Measurements from ENCODE around the gene CBARP.

Gene CBARP

GRCh38 chr19:1226522-1227303 is 11.1 kb downstream of the CBARP start:
- Histone ChIP-seq H3K27ac (ENCODE audit: low read depth, low read length) (no peak overlapping the region), H3K36me3 (ENCODE audit: low read length) (no peaks in the 10 kb centered on the region), H3K4me3 (ENCODE audit: insufficient read depth, low read length, poor library complexity, severe bottlenecking) (no peak overlapping the region), H3F3A (ENCODE audit: insufficient read depth) (no peaks in the 10 kb centered on the region), H3K9me2 (replicated peaks; ENCODE audit: insufficient read depth, low read length) (no peaks in the 10 kb centered on the region), H2AFZ (ENCODE audit: low read depth, low read length, severe bottlenecking) (no peak overlapping the region), H3K27me3 (ENCODE audit: low read length) (no peaks in the 10 kb centered on the region), H3K9me3 (ENCODE audit: insufficient read depth, low read length) (no peaks in the 10 kb centered on the region), H3K4me2 (ENCODE audit: low read depth, low read length, poor library complexity, severe bottlenecking) (no peak overlapping the region), H3K9ac (ENCODE audit: low read length) (no peak overlapping the region), H3K79me2 (ENCODE audit: insufficient read depth, low read length) (no peaks in the 10 kb centered on the region), H4K20me1 (ENCODE audit: low read depth, low read length) (no peaks in the 10 kb centered on the region)
- no peak for TF ChIP-seq CTCF (IDR thresholded peaks at IDR 0.05; ENCODE audit: insufficient read depth, low read length, poor library complexity, severe bottlenecking)
- TF ChIP-seq EZH2phosphoT487 (conservative IDR thresholded peaks at IDR 0.05; ENCODE audit: low read length): no peak

GRCh38 chr19:1226227-1226518 is 11.6 kb downstream of the CBARP start:
- H3K27me3 ChIP-seq (ENCODE audit: low read length): no peaks in the 10 kb centered on the region
- no peak overlapping the region for H3K4me2 ChIP-seq (ENCODE audit: low read depth, low read length, poor library complexity, severe bottlenecking)
- H3K9ac ChIP-seq (ENCODE audit: low read length): no peak overlapping the region
- H3K4me3 ChIP-seq (ENCODE audit: insufficient read depth, low read length, poor library complexity, severe bottlenecking): no peak overlapping the region
- no peaks in the 10 kb centered on the region for H3K36me3 ChIP-seq (ENCODE audit: low read length)
- H3F3A ChIP-seq (ENCODE audit: insufficient read depth): no peaks in the 10 kb centered on the region
- H3K27ac ChIP-seq (ENCODE audit: low read depth, low read length): no peak overlapping the region
- no peaks in the 10 kb centered on the region for H3K9me3 ChIP-seq (ENCODE audit: insufficient read depth, low read length)
- no peak overlapping the region for H2AFZ ChIP-seq (ENCODE audit: low read depth, low read length, severe bottlenecking)
- no peaks in the 10 kb centered on the region for H3K79me2 ChIP-seq (ENCODE audit: insufficient read depth, low read length)
- TF ChIP-seq EZH2phosphoT487 (conservative IDR thresholded peaks at IDR 0.05; ENCODE audit: low read length): no peak
- H4K20me1 ChIP-seq (ENCODE audit: low read depth, low read length): no peaks in the 10 kb centered on the region
- H3K9me2 ChIP-seq (replicated peaks; ENCODE audit: insufficient read depth, low read length): no peaks in the 10 kb centered on the region

DNA sequence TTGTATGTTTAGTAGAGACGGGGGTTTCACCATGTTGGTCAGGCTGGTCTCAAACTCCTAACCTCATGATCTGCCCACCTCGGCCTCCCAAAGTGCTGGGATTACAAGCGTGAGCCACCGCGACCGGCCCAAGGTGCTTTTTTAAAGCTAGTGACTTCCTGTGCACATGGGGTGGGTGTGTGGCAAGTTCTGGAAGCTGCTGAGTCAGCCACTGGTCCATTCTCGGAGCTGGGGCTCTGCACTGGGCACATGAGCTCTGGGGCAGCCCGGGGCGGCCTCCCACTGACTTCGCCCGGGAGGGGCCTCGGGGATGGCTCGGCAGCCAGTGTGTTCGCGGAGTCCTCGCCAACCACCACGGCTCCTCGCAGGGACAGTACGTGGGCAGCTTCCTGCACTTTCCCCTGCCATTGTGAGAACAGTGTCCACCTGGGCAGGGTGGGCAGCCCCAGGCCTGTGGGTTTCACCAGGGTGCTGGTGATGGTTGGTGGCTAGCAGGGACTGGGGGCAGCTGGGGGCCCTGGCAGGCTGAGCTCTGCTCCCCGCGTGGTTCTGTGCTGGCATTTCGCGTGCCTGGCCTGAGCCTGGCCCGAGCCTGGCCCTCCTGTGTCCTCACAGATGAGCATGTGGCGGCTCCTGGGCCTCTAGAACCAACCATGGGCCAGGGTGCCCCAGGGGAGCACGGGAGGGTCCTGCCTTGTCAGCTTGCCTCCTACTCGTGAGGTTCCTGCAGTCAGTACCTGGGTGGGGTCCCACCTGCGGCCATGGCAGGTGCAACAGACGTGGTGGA is 12.2 kb downstream of the CBARP start:
- no peaks in the 10 kb centered on the region for H3F3A ChIP-seq (ENCODE audit: insufficient read depth)
- TF ChIP-seq CTCF (IDR thresholded peaks at IDR 0.05; ENCODE audit: insufficient read depth, low read length, poor library complexity, severe bottlenecking) (no peak), EZH2phosphoT487 (conservative IDR thresholded peaks at IDR 0.05; ENCODE audit: low read length) (no peak)
- H3K9me3 ChIP-seq (ENCODE audit: insufficient read depth, low read length): no peaks in the 10 kb centered on the region
- no peak overlapping the region for H3K4me3 ChIP-seq (ENCODE audit: insufficient read depth, low read length, poor library complexity, severe bottlenecking)
- no peak overlapping the region for H3K27ac ChIP-seq (ENCODE audit: low read depth, low read length)
- H3K36me3 ChIP-seq (ENCODE audit: low read length): no peaks in the 10 kb centered on the region
- H3K27me3 ChIP-seq (ENCODE audit: low read length): no peaks in the 10 kb centered on the region
- no peak overlapping the region for H3K9ac ChIP-seq (ENCODE audit: low read length)
- H3K9me2 ChIP-seq (replicated peaks; ENCODE audit: insufficient read depth, low read length): no peaks in the 10 kb centered on the region
- no peak overlapping the region for H2AFZ ChIP-seq (ENCODE audit: low read depth, low read length, severe bottlenecking)
- H4K20me1 ChIP-seq (ENCODE audit: low read depth, low read length): no peaks in the 10 kb centered on the region
- no peak overlapping the region for H3K4me2 ChIP-seq (ENCODE audit: low read depth, low read length, poor library complexity, severe bottlenecking)
- no peaks in the 10 kb centered on the region for H3K79me2 ChIP-seq (ENCODE audit: insufficient read depth, low read length)

DNA sequence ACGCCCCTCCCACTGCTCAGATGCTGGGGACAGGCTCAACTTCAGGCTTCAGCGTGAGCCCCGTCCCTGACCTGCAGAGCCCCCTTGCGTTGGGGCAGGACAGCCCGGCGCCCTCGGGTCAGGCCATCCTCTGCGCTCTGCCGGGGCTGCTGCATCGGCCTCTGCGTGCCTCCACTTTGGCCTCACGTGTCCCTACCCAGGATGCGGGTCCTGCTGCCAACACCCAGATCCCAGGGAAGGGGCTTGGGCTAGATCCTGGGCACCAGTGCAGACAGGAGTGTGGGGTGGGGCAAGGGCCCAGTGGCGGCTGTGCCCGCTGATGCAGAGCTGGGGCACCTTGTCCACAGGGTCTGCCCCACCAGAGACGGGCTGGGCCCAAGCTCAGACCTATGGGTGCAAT is 13.0 kb downstream of the CBARP start:
- H3K4me3 ChIP-seq (ENCODE audit: insufficient read depth, low read length, poor library complexity, severe bottlenecking): no peak overlapping the region
- no peak overlapping the region for H3K9ac ChIP-seq (ENCODE audit: low read length)
- no peaks in the 10 kb centered on the region for H3K27me3 ChIP-seq (ENCODE audit: low read length)
- no peaks in the 10 kb centered on the region for H3F3A ChIP-seq (ENCODE audit: insufficient read depth)
- TF ChIP-seq EZH2phosphoT487 (conservative IDR thresholded peaks at IDR 0.05; ENCODE audit: low read length) (no peak), CTCF (IDR thresholded peaks at IDR 0.05; ENCODE audit: insufficient read depth, low read length, poor library complexity, severe bottlenecking) (no peak)
- no peaks in the 10 kb centered on the region for H3K9me2 ChIP-seq (replicated peaks; ENCODE audit: insufficient read depth, low read length)
- no peaks in the 10 kb centered on the region for H3K79me2 ChIP-seq (ENCODE audit: insufficient read depth, low read length)
- H3K36me3 ChIP-seq (ENCODE audit: low read length): no peaks in the 10 kb centered on the region
- H3K27ac ChIP-seq (ENCODE audit: low read depth, low read length): no peak overlapping the region
- no peaks in the 10 kb centered on the region for H3K9me3 ChIP-seq (ENCODE audit: insufficient read depth, low read length)
- H4K20me1 ChIP-seq (ENCODE audit: low read depth, low read length): no peaks in the 10 kb centered on the region
- no peak overlapping the region for H3K4me2 ChIP-seq (ENCODE audit: low read depth, low read length, poor library complexity, severe bottlenecking)
- H2AFZ ChIP-seq (ENCODE audit: low read depth, low read length, severe bottlenecking): no peak overlapping the region

All from SU-DHL-6 (cell line).